ENCODE measurements around the gene DOCK6. TPM values are rescaled to one million over a fixed set of nuclear protein-coding genes. Genes with fewer than 3 reads are reported as not detected.

The DOCK6 gene
- total RNA-seq, 1 experiment from 2014 or later: 88.8 TPM

DNA sequence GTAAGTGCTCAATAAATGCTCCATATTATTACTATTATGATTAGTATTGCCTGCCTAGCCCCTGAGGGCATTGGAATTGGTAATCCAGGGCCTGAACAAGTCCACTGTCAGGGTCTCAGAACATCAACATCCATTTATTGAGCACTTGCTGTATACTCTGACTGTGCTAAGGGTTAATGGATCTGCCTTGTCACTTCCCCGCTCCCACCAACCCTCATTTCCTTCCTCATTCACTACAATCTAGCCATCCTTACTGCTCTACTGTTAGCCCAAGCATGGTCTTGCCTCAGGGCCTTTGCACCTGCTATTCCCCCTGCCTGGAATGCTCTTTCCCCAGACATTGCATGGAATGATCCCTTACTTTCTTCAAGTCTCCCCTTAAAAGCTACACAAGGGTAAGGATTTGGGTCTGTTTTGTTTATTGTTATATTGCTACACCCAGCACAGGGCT is 35.6 kb downstream of the DOCK6 start:
- no peak overlapping the region for H3K4me3 Mint-ChIP-seq
- H3K4me1 Mint-ChIP-seq: peaks cover 3% of the 10 kb centered on the region; the same call in 1 of the 2 replicates
- ATAC-seq (no peak), DNase-seq (ENCODE audit: low spot score) (no peak)
- TF ChIP-seq FOXJ3 (CRISPR knock-in tag; IDR thresholded peaks at IDR 0.05; ENCODE audit: borderline replicate concordance) (no peak), ZNF416 (CRISPR knock-in tag; IDR thresholded peaks at IDR 0.05) (no peak), GTF2I (CRISPR knock-in tag; conservative IDR thresholded peaks at IDR 0.05) (peak; percentile 82), SP1 (CRISPR knock-in tag; conservative IDR thresholded peaks at IDR 0.05) (no peak), TCF7 (CRISPR knock-in tag; IDR thresholded peaks at IDR 0.05; ENCODE audit: low read depth) (no peak), ZNF671 (CRISPR knock-in tag; IDR thresholded peaks at IDR 0.05) (0 out of 2 replicates have a peak, but pooled peaks have one; percentile 42), FOXP1 (CRISPR knock-in tag; IDR thresholded peaks at IDR 0.05; ENCODE audit: borderline replicate concordance) (no peak), ZNF423 (CRISPR knock-in tag; IDR thresholded peaks at IDR 0.05) (no peak), NR3C1 (CRISPR knock-in tag; conservative IDR thresholded peaks at IDR 0.05; ENCODE audit: low read depth) (no peak)
- TF ChIP-seq, protein P1, sequence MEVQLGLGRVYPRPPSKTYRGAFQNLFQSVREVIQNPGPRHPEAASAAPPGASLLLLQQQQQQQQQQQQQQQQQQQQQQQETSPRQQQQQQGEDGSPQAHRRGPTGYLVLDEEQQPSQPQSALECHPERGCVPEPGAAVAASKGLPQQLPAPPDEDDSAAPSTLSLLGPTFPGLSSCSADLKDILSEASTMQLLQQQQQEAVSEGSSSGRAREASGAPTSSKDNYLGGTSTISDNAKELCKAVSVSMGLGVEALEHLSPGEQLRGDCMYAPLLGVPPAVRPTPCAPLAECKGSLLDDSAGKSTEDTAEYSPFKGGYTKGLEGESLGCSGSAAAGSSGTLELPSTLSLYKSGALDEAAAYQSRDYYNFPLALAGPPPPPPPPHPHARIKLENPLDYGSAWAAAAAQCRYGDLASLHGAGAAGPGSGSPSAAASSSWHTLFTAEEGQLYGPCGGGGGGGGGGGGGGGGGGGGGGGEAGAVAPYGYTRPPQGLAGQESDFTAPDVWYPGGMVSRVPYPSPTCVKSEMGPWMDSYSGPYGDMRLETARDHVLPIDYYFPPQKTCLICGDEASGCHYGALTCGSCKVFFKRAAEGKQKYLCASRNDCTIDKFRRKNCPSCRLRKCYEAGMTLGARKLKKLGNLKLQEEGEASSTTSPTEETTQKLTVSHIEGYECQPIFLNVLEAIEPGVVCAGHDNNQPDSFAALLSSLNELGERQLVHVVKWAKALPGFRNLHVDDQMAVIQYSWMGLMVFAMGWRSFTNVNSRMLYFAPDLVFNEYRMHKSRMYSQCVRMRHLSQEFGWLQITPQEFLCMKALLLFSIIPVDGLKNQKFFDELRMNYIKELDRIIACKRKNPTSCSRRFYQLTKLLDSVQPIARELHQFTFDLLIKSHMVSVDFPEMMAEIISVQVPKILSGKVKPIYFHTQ (CRISPR knock-in tag; IDR thresholded peaks at IDR 0.05): no peak
- TF ChIP-seq, protein P2, sequence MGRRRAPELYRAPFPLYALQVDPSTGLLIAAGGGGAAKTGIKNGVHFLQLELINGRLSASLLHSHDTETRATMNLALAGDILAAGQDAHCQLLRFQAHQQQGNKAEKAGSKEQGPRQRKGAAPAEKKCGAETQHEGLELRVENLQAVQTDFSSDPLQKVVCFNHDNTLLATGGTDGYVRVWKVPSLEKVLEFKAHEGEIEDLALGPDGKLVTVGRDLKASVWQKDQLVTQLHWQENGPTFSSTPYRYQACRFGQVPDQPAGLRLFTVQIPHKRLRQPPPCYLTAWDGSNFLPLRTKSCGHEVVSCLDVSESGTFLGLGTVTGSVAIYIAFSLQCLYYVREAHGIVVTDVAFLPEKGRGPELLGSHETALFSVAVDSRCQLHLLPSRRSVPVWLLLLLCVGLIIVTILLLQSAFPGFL (CRISPR knock-in tag; IDR thresholded peaks at IDR 0.05; ENCODE audit: borderline replicate concordance): no peak
- TF ChIP-seq, protein P3, sequence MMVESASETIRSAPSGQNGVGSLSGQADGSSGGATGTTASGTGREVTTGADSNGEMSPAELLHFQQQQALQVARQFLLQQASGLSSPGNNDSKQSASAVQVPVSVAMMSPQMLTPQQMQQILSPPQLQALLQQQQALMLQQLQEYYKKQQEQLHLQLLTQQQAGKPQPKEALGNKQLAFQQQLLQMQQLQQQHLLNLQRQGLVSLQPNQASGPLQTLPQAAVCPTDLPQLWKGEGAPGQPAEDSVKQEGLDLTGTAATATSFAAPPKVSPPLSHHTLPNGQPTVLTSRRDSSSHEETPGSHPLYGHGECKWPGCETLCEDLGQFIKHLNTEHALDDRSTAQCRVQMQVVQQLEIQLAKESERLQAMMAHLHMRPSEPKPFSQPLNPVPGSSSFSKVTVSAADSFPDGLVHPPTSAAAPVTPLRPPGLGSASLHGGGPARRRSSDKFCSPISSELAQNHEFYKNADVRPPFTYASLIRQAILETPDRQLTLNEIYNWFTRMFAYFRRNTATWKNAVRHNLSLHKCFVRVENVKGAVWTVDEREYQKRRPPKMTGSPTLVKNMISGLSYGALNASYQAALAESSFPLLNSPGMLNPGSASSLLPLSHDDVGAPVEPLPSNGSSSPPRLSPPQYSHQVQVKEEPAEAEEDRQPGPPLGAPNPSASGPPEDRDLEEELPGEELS (CRISPR knock-in tag; IDR thresholded peaks at IDR 0.05): no peak
- TF ChIP-seq, protein P4, sequence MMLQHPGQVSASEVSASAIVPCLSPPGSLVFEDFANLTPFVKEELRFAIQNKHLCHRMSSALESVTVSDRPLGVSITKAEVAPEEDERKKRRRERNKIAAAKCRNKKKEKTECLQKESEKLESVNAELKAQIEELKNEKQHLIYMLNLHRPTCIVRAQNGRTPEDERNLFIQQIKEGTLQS (CRISPR knock-in tag; conservative IDR thresholded peaks at IDR 0.05): no peak
- TF ChIP-seq, protein P5, sequence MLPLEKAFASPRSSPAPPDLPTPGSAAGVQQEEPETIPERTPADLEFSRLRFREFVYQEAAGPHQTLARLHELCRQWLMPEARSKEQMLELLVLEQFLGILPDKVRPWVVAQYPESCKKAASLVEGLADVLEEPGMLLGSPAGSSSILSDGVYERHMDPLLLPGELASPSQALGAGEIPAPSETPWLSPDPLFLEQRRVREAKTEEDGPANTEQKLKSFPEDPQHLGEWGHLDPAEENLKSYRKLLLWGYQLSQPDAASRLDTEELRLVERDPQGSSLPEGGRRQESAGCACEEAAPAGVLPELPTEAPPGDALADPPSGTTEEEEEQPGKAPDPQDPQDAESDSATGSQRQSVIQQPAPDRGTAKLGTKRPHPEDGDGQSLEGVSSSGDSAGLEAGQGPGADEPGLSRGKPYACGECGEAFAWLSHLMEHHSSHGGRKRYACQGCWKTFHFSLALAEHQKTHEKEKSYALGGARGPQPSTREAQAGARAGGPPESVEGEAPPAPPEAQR (CRISPR knock-in tag; IDR thresholded peaks at IDR 0.05): no peak
- TF ChIP-seq, protein P6, sequence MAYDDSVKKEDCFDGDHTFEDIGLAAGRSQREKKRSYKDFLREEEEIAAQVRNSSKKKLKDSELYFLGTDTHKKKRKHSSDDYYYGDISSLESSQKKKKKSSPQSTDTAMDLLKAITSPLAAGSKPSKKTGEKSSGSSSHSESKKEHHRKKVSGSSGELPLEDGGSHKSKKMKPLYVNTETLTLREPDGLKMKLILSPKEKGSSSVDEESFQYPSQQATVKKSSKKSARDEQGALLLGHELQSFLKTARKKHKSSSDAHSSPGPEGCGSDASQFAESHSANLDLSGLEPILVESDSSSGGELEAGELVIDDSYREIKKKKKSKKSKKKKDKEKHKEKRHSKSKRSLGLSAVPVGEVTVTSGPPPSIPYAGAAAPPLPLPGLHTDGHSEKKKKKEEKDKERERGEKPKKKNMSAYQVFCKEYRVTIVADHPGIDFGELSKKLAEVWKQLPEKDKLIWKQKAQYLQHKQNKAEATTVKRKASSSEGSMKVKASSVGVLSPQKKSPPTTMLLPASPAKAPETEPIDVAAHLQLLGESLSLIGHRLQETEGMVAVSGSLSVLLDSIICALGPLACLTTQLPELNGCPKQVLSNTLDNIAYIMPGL (CRISPR knock-in tag; IDR thresholded peaks at IDR 0.05): no peak
- TF ChIP-seq, protein P7, sequence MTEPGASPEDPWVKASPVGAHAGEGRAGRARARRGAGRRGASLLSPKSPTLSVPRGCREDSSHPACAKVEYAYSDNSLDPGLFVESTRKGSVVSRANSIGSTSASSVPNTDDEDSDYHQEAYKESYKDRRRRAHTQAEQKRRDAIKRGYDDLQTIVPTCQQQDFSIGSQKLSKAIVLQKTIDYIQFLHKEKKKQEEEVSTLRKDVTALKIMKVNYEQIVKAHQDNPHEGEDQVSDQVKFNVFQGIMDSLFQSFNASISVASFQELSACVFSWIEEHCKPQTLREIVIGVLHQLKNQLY (CRISPR knock-in tag; IDR thresholded peaks at IDR 0.05): no peak
- TF ChIP-seq, protein P8, sequence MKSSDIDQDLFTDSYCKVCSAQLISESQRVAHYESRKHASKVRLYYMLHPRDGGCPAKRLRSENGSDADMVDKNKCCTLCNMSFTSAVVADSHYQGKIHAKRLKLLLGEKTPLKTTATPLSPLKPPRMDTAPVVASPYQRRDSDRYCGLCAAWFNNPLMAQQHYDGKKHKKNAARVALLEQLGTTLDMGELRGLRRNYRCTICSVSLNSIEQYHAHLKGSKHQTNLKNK (CRISPR knock-in tag; IDR thresholded peaks at IDR 0.05): no peak
- TF ChIP-seq, protein P9, sequence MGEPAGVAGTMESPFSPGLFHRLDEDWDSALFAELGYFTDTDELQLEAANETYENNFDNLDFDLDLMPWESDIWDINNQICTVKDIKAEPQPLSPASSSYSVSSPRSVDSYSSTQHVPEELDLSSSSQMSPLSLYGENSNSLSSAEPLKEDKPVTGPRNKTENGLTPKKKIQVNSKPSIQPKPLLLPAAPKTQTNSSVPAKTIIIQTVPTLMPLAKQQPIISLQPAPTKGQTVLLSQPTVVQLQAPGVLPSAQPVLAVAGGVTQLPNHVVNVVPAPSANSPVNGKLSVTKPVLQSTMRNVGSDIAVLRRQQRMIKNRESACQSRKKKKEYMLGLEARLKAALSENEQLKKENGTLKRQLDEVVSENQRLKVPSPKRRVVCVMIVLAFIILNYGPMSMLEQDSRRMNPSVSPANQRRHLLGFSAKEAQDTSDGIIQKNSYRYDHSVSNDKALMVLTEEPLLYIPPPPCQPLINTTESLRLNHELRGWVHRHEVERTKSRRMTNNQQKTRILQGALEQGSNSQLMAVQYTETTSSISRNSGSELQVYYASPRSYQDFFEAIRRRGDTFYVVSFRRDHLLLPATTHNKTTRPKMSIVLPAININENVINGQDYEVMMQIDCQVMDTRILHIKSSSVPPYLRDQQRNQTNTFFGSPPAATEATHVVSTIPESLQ (CRISPR knock-in tag; IDR thresholded peaks at IDR 0.05): no peak
- H3K9me3 Mint-ChIP-seq: peaks cover 6% of the 10 kb centered on the region
- ChIA-PET CTCF (interaction anchor here (0.9 to 2.3 kb wide), 5 partner anchors 16 to 290 kb away, joined by 3 to 24 read pairs (median 6); no protein-coding TSS in a partner anchor), POLR2A (no interaction called here)
- H3K27me3 Mint-ChIP-seq (ENCODE audit: low read depth): no peaks in the 10 kb centered on the region
- no peak overlapping the region for H3K27ac Mint-ChIP-seq
- peaks cover 26% of the 10 kb centered on the region for H3K36me3 Mint-ChIP-seq

All from WTC11 (cell line).